GM12801 (cell line): ENCODE data around the gene LAMTOR3.

ENCODE experiments used
- TF ChIP-seq, protein P1 (sequence below): IDR thresholded peaks from one replicate; pipeline ENCODE4 v1.5.1; 2011; ENCODE audit warnings: control low read depth; ENCODE audit not compliant: insufficient read length; ENCODE audit errors: extremely low read depth

LAMTOR3 gene

DNA sequence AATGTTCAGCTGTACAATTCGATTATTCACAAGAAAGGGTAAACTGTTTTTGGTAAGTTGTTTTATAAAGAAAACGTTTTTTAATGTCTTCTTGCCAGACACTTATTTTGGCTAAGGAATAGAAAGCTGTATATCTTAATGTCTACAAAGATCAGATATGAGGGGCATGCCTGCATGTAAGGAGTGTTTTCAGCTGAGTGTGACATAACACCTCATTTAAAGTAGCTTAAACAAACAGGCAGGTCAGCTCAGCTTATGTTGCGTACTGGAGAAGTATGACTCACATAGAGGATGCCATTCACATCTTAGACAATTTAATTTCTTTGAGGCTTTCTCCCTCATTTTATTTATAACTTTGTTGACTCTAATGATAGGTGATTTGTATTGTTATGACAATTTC lies 30.4 kb downstream of the LAMTOR3 start:
- TF ChIP-seq, protein P1, sequence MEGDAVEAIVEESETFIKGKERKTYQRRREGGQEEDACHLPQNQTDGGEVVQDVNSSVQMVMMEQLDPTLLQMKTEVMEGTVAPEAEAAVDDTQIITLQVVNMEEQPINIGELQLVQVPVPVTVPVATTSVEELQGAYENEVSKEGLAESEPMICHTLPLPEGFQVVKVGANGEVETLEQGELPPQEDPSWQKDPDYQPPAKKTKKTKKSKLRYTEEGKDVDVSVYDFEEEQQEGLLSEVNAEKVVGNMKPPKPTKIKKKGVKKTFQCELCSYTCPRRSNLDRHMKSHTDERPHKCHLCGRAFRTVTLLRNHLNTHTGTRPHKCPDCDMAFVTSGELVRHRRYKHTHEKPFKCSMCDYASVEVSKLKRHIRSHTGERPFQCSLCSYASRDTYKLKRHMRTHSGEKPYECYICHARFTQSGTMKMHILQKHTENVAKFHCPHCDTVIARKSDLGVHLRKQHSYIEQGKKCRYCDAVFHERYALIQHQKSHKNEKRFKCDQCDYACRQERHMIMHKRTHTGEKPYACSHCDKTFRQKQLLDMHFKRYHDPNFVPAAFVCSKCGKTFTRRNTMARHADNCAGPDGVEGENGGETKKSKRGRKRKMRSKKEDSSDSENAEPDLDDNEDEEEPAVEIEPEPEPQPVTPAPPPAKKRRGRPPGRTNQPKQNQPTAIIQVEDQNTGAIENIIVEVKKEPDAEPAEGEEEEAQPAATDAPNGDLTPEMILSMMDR, result no peak

DNA sequence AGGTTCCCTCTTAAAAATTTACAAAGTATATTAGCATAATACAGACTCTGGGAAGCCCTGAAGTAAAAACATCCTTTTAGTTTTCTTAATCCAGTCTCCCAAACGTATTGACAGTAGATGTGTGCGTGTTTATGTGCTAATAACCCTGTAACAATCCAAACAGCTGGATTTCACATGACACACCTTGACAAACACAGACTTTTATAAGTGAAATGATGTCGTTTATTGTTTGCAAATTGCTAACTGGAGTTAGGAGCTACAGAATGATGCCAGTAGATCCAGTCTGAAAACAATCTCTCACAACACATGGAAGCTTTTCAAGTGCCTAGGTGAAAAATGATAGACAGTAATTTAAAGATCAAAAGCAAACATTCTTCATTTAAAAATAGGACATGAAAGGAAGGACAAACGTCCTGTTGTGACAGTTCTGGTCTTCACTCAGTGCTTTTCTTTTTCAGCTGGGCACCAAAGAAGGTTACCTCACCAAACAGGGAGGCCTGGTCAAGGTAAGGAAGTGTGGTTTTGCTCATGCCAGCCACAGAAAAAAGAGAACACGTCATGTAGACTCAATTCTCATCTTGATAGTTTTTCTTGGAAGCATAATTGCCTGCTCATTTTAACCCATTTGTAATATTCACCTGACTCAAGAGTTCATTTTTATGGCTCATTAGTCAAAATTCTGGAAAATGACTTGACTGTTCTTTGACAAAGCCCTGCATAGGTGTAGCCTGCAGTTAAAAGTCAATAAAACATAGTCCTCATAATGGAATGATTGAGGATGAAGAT lies 32.9 kb downstream of the LAMTOR3 start:
- TF ChIP-seq, protein P1, result no peak

DNA sequence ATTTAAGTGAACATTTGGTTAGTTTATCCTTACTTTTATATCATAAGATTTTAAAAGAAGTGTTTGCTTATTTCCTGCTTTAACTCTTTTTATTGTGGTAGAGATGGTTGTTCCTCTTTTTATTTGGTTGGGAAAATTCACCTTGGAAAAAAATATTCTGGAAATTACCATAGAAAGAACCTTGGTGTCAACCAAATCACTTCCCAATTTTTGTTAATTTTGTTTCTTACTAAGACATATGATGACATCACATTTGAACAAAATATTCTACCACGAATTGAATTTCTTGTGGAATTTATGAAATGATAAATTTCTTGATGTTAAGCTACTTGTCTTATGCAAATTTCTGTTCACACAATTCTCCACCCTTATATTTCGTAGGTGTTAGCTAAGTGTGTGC lies 33.7 kb downstream of the LAMTOR3 start:
- TF ChIP-seq, protein P1, result no peak

DNA sequence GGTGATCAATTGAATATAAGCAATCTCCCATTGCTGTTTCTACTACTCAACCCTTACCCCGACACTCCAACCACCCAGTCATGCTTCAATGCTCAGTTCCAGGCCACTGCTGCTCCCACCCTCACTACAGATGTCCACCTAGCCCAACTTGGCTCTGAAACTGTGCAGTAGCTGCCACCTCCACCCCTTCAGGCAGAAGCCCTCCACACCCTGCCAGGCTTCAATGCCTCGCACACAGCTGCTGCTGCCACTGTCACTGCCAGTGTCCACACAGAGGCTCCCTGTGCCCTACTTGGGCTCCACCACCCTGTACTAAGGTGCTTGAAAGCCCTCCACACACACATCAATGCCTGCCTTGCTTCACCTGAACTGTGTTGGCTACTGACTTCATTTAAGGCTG lies 34.6 kb downstream of the LAMTOR3 start:
- TF ChIP-seq, protein P1, result no peak

DNA sequence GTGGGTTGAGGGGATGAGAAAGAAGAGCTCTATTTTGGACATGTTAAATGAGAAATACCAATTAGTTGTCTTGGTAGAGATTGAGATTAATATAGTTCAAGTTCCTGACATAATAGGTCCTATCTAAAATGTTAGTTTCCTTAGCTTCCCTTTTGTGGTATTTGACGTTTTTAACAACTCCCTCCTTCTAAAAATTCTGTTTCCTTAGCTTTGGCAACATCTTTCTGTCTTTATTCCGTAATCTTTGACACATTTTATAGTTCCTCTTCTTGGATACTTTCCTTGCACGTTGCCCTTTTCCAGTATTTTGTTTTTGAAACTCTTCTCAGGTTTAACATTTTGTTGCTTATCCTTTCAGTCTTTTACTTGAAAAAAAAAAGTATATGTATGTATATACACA lies 36.9 kb downstream of the LAMTOR3 start:
- TF ChIP-seq, protein P1, result no peak

DNA sequence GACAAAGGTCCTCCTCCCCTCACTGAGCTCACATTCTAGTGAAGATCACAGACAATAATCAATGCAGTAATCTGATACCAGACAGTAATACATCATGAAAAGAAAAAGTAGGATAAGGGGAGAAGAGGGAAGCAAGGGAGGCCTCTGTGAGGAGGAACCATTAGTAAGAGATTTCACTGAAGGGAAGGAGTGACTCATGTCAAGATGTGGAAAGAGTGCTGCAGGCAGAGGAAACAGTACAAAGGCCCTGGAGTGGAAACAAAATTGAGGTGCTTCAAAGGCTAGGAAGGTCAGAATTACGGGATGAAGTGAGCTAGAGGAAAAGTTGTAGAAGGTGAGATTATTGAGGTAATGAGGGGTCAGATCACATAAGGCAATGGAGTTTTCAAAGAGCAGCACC lies 38.1 kb downstream of the LAMTOR3 start:
- TF ChIP-seq, protein P1, result no peak

DNA sequence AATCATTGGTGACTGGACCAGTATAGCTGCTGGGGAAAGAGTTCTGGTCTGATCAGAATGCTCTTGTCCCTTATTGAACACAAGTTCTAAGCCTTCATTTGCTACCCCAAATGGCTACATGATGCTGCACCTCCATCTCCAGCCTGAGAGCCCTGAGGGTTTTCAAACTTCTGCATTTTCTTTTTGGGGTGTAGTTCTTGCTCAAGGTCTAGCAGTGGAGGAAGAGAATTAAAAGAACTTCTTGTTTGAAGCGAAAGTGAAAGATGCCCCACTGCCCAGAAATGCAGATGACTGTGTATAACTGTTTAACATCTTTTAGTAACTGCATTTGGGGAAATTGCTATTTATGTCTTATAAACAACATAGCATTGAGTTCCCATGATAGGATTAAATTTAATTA lies 38.5 kb downstream of the LAMTOR3 start:
- TF ChIP-seq, protein P1, result no peak
